ENCODE measurements around the gene TMEM150A. TPM values are rescaled to one million over a fixed set of nuclear protein-coding genes. Genes with fewer than 3 reads are reported as not detected.
A peak's percentile ranks its signal among the peaks of the same experiment; 100 is the strongest.

TMEM150A gene, protein sequence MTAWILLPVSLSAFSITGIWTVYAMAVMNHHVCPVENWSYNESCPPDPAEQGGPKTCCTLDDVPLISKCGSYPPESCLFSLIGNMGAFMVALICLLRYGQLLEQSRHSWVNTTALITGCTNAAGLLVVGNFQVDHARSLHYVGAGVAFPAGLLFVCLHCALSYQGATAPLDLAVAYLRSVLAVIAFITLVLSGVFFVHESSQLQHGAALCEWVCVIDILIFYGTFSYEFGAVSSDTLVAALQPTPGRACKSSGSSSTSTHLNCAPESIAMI
- 11.4 and 14.5 TPM in 2 replicates for polyA plus RNA-seq (2011; rRNA removed)
- 11.0 and 14.1 TPM in 2 replicates for polyA minus RNA-seq (2011; rRNA and poly(A)+ RNA removed)

DNA sequence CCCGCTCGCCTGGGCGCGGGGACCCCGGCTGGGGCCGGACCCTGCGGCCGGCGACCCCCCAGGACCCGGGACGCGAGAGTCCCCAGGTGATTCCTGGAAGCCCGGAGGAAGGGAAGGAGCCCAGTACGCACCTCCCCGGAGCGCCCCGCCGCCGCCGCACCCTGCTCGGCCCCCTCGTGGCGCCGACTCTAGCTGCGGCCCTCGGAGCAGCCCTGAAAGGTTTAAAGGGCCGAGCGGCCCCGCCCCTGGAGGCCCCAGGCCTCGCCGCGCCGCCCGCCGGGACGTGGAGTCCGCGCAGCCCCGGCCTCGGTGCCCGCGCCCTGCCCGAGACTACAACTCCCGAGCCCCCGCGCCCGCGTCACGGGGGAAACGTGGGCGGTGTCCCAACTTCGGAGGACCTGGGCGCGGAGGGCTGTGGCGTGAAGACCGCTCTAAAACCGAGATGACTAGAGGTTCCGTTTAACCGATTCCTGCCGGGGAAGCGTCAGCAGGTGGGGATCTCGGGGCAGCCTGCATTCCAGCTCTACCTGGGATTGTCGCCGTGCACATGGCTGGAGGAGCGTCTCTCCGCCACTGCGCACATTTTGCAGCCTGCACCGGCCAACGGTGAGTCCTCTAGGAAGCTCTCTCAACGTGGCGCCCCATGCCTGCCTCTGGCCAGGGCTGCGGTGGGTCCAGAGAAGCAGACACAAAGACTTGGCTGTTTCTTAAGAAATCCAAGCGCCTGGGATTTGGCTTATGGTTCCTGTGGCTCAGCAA, at the start of gene TMEM150A:
Gene TMEM150A, minus strand, starts transcription at position 223 of the 759 bp plus-strand sequence. CDS start 750 bp downstream, outside the sequence.
- Histone ChIP-seq H3K4me3 (ENCODE audit: low read depth, low read length) (peak within 1 kb of the TSS; percentile 96), H3K27me3 (ENCODE audit: control insufficient read depth, insufficient read depth, low read length) (no peaks in the 10 kb centered on the region), H3K27ac (ENCODE audit: low read depth, low read length) (peak within 1 kb of the TSS; percentile 61), H3K9me3 (ENCODE audit: control insufficient read depth, insufficient read depth, low read length) (no peaks in the 10 kb centered on the region; the same call in 1 of the 2 replicates)
- CTCF ChIA-PET, result interaction anchor here (0.8 kb wide), 1 partner anchor 27 kb away, joined by 4 read pairs; no protein-coding TSS in a partner anchor
- TF ChIP-seq, protein P1, sequence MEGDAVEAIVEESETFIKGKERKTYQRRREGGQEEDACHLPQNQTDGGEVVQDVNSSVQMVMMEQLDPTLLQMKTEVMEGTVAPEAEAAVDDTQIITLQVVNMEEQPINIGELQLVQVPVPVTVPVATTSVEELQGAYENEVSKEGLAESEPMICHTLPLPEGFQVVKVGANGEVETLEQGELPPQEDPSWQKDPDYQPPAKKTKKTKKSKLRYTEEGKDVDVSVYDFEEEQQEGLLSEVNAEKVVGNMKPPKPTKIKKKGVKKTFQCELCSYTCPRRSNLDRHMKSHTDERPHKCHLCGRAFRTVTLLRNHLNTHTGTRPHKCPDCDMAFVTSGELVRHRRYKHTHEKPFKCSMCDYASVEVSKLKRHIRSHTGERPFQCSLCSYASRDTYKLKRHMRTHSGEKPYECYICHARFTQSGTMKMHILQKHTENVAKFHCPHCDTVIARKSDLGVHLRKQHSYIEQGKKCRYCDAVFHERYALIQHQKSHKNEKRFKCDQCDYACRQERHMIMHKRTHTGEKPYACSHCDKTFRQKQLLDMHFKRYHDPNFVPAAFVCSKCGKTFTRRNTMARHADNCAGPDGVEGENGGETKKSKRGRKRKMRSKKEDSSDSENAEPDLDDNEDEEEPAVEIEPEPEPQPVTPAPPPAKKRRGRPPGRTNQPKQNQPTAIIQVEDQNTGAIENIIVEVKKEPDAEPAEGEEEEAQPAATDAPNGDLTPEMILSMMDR (IDR thresholded peaks at IDR 0.05; ENCODE audit: low read depth, low read length), result peak; percentile 36; the same call in 1 of the 2 replicates
- POLR2A ChIA-PET, result interaction anchor here (1.0 to 2.0 kb wide), 4 partner anchors 9 to 248 kb away, joined by 3 to 10 read pairs (median 4); partner anchors contain the start of genes C2orf68, ELMOD3, MAT2A and RETSAT
- DNase-seq (ENCODE audit: low read depth, low spot score), result peak; percentile 44

DNA sequence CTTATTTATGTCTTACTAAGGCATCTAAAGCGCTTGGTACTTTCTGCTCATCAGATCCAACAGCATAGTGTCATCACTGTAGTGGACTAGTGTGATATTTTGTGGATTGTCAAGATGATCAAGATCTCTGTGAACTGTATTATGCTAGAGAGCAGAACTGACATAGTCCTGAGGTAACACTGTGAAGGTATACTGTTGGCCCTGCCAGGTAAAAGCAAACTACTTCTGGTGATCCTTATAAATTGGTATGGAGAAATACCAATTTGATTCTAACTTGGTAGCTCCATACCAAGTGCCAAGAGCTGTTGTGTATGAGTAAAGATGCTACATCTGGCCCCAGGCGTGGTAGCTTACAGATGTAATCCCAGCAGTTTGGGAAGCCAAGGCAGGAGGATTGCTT, 49.6 kb upstream of the TMEM150A start:
- H3K27ac ChIP-seq (ENCODE audit: low read depth, low read length), result peak overlapping the region; percentile 71
- TF ChIP-seq, protein P1 (IDR thresholded peaks at IDR 0.05; ENCODE audit: low read depth, low read length), result no peak
- ChIA-PET POLR2A (interaction anchor here (0.6 to 1.3 kb wide), 6 partner anchors 35 to 384 kb away, joined by 3 to 13 read pairs (median 6); partner anchors contain the start of gene MAT2A), CTCF (interaction anchor here (0.6 to 6.8 kb wide), 7 partner anchors 12 to 176 kb away, joined by 3 to 107 read pairs (median 4); no protein-coding TSS in a partner anchor)
- H3K9me3 ChIP-seq (ENCODE audit: control insufficient read depth, insufficient read depth, low read length), result no peaks in the 10 kb centered on the region
- no peaks in the 10 kb centered on the region for H3K27me3 ChIP-seq (ENCODE audit: control insufficient read depth, insufficient read depth, low read length)
- DNase-seq (ENCODE audit: low read depth, low spot score), result no peak
- H3K4me3 ChIP-seq (ENCODE audit: low read depth, low read length), result no peak overlapping the region

DNA sequence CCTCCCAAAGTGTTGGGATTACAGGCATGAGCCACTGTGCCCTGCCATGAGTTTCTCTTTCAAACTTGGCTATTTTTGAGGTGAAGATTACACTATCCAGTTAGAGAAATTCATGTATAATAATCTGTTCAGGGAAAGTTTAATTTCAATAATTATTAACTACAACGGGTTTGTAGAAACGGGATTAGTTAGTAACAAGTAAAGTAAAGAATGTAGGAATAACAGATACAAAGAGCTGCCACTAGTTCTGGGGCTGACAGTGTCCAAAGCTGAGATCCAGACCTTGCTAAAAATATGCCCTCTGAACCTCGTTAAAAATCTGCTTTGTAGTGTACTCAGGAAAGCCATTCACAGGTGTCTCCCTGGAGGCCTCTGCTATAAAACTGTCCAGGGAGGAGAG, 48.6 kb upstream of the TMEM150A start:
- no peaks in the 10 kb centered on the region for H3K27me3 ChIP-seq (ENCODE audit: control insufficient read depth, insufficient read depth, low read length)
- H3K4me3 ChIP-seq (ENCODE audit: low read depth, low read length), result no peak overlapping the region
- POLR2A ChIA-PET, result interaction anchor here (0.7 kb wide), 1 partner anchor 66 kb away, joined by 3 read pairs; no protein-coding TSS in a partner anchor
- CTCF ChIA-PET, result interaction anchor here (1.0 to 6.8 kb wide), 4 partner anchors 14 to 78 kb away, joined by 4 to 107 read pairs (median 18); no protein-coding TSS in a partner anchor
- no peaks in the 10 kb centered on the region for H3K9me3 ChIP-seq (ENCODE audit: control insufficient read depth, insufficient read depth, low read length)
- TF ChIP-seq, protein P1 (IDR thresholded peaks at IDR 0.05; ENCODE audit: low read depth, low read length), result no peak
- DNase-seq (ENCODE audit: low read depth, low spot score), result no peak
- no peak overlapping the region for H3K27ac ChIP-seq (ENCODE audit: low read depth, low read length)

DNA sequence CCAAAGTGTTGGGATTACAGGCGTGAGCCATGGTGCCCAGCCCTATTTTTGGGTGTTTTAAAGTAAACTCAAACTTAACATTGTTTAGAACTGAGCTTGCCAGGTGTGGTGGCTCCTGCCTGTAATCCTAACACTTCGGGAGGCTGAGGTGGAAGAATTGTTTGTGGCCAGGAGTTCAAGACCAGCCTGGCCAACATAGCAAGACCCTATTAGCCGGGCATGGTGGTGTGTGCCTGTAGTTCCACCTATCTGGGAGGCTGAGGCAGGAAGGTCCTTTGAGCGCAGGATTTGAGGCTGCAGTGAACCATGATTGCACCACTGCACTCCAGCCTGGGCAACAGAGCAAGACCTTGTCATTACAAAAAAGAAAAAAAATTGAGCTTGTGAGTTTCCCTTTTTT, 48.0 kb upstream of the TMEM150A start:
- Histone ChIP-seq H3K27me3 (ENCODE audit: control insufficient read depth, insufficient read depth, low read length) (no peaks in the 10 kb centered on the region), H3K9me3 (ENCODE audit: control insufficient read depth, insufficient read depth, low read length) (no peaks in the 10 kb centered on the region), H3K27ac (ENCODE audit: low read depth, low read length) (no peak overlapping the region), H3K4me3 (ENCODE audit: low read depth, low read length) (no peak overlapping the region)
- ChIA-PET POLR2A (interaction anchor here (1.1 to 1.7 kb wide), 2 partner anchors 54 to 122 kb away, joined by 4 to 7 read pairs; no protein-coding TSS in a partner anchor), CTCF (interaction anchor here (1.0 to 6.8 kb wide), 5 partner anchors 14 to 164 kb away, joined by 4 to 107 read pairs (median 27); no protein-coding TSS in a partner anchor)
- TF ChIP-seq, protein P1 (IDR thresholded peaks at IDR 0.05; ENCODE audit: low read depth, low read length), result no peak
- DNase-seq (ENCODE audit: low read depth, low spot score), result no peak

All from AG04450 (cell line).